Neural progenitor cell (in vitro differentiated cells): Measurements from ENCODE around the gene TRAPPC3.

Experiments used
- EZH2 ChIP-seq: fragments of 200-600 bp; sonication (generic); IDR thresholded peaks from 2 replicates; pipeline ENCODE4 v1.6.1; 2017; ENCODE audit warnings: antibody characterized with exemption, mild to moderate bottlenecking, moderate library complexity
- EZH2phosphoT487 ChIP-seq: fragments of 200-600 bp; sonication (generic); IDR thresholded peaks from 2 replicates; pipeline ENCODE4 v1.6.1; 2017; ENCODE audit warnings: antibody characterized with exemption
- TF ChIP-seq, protein P1 (sequence below): fragments of 200-600 bp; sonication (generic); IDR thresholded peaks from 2 replicates; pipeline ENCODE4 v1.5.1; 2017; ENCODE audit warnings: antibody characterized with exemption, mild to moderate bottlenecking

DNA sequence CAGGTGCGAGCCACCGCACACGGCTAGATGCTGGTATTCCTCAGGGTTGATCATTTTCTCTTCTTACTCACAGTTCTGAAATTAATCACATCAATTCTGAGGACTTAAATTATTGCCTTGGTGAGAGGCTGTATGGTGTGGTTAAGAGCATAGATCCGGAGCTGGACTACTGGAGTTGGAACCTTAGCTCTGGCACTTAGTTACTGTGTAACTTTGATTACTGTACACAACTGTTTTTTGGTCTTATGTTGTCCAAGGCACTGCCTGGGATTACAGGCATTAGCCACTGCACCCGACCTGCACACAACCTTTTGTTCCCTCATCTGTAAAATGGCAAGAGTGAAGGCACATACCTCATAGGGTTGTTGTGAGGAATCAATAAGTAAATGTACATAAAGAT is 49.4 kb upstream of the TRAPPC3 start:
- TF ChIP-seq, protein P1, sequence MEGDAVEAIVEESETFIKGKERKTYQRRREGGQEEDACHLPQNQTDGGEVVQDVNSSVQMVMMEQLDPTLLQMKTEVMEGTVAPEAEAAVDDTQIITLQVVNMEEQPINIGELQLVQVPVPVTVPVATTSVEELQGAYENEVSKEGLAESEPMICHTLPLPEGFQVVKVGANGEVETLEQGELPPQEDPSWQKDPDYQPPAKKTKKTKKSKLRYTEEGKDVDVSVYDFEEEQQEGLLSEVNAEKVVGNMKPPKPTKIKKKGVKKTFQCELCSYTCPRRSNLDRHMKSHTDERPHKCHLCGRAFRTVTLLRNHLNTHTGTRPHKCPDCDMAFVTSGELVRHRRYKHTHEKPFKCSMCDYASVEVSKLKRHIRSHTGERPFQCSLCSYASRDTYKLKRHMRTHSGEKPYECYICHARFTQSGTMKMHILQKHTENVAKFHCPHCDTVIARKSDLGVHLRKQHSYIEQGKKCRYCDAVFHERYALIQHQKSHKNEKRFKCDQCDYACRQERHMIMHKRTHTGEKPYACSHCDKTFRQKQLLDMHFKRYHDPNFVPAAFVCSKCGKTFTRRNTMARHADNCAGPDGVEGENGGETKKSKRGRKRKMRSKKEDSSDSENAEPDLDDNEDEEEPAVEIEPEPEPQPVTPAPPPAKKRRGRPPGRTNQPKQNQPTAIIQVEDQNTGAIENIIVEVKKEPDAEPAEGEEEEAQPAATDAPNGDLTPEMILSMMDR, result no peak
- TF ChIP-seq EZH2 (no peak), EZH2phosphoT487 (no peak)
